Prostate gland (tissue), 2 donors: ENCODE measurements around the gene RARS1.

Source experiments
- CTCF ChIP-seq, 4 experiments: fragments of 200-600 bp in 2 of 4; fragments of 450-650 bp in 2 of 4; sonication (generic) in 2 of 4; IDR thresholded peaks; 1 replicate in 3 of 4; 2 replicates in 1 of 4; pipeline ENCODE4 v1.5.1; 2016 to 2019; ENCODE audit warnings: antibody characterized with exemption in 4 of 4, mild to moderate bottlenecking in 2 of 4, moderate library complexity in 2 of 4
- POLR2A ChIP-seq: fragments of 450-650 bp; IDR thresholded peaks from one replicate; pipeline ENCODE4 v1.6.1; 2016; ENCODE audit warnings: antibody characterized with exemption, mild to moderate bottlenecking
- POLR2AphosphoS5 ChIP-seq: sonication (generic); formaldehyde crosslinking; IDR thresholded peaks from one replicate; pipeline ENCODE4 v1.6.1; 2017; ENCODE audit warnings: antibody characterized with exemption

GRCh38 chr5:168537176-168537575, 50.9 kb downstream of the RARS1 start:
- TF ChIP-seq CTCF (IDR thresholded peaks at IDR 0.05) = no peak
- no peak for TF ChIP-seq POLR2AphosphoS5
- TF ChIP-seq POLR2A = no peak
